NCI-H1694 (cell line): ENCODE results near the gene IRF9.

ENCODE experiments used
- DNase-seq: peaks from one replicate; lab custom pipeline; 2025; lab: John Stamatoyannopoulos, UW

IRF9 gene

DNA sequence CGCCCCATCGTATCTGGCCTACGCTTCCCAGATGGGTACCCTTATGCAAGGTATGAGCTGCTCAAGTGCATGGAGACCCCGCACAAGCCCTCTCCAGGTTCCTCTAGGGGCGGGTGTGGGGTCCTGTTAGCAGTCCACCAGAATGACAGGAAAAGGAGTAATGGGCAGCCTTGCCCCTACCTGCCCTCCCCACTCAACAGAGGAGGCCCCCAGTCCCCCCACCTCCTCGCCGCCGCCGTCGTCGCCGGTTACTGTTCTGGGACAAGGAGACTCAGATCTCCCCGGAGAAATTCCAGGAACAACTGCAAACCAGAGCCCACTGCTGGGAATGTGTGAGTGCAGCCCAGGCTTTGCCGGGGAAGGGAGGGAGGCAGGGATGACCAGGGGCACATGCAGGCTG lies 16.8 kb downstream of the IRF9 start:
- no peak for DNase-seq

DNA sequence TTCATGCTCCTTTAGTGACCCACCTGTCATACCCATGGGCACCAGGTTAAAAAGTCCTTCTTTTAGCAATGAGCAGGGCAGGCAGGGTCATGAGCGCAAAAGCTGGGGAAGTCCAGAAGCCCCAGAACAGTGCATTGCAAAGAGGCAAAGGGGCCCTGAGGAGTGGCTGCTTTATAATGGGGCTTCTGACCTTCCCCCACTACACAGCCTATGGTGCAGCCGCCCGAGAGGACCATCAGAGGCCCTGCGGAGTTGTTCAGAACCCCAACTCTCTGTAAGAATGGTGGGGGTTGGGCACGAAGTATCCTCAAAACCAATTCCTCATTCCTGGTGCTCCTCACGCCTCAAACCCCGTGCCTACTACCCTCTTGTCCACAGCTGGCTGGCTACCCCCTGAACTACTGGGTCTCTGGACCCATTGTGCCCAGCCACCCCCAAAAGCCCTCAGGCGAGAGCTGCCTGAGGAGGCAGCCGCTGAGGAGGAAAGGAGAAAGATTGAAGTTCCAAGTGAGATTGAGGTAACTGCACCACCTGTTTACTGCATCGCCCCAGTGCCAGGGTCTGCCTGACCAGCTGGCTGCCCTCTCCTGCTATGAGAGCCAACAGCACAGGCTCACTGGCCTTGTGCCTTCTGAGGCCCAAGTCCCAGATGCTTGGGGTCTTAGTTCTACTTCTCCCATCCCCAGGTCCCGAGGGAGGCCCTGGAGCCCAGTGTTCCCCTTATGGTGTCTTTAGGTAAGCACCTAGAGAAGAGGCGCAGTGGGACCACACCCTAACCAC lies 17.5 kb downstream of the IRF9 start:
- DNase-seq, result no peak

DNA sequence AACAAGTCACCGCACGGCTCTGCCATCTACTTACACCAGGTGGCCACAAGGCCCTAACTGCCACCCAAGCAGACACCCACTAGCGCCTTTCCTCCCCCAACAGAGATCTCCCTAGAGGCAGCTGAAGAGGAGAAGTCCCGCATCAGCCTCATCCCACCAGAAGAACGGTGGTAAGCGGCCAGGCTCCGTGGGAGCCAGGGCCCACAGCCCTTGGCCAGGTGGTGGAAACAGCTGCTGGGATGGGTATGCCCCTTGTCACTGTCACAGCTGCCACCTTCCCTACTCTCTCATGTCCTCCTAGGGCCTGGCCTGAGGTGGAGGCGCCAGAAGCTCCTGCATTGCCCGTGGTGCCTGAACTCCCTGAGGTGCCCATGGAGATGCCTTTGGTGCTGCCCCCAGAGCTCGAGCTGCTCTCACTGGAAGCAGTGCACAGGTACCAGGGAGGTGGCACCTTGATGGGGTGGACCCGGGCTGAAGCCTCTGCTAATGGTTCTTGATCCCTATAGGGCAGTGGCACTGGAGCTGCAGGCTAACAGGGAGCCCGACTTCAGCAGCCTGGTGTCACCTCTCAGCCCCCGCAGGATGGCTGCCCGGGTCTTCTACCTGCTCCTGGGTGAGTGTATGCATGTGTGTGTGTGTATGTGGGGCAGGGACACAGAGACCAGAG lies 18.4 kb downstream of the IRF9 start:
- DNase-seq, result no peak

DNA sequence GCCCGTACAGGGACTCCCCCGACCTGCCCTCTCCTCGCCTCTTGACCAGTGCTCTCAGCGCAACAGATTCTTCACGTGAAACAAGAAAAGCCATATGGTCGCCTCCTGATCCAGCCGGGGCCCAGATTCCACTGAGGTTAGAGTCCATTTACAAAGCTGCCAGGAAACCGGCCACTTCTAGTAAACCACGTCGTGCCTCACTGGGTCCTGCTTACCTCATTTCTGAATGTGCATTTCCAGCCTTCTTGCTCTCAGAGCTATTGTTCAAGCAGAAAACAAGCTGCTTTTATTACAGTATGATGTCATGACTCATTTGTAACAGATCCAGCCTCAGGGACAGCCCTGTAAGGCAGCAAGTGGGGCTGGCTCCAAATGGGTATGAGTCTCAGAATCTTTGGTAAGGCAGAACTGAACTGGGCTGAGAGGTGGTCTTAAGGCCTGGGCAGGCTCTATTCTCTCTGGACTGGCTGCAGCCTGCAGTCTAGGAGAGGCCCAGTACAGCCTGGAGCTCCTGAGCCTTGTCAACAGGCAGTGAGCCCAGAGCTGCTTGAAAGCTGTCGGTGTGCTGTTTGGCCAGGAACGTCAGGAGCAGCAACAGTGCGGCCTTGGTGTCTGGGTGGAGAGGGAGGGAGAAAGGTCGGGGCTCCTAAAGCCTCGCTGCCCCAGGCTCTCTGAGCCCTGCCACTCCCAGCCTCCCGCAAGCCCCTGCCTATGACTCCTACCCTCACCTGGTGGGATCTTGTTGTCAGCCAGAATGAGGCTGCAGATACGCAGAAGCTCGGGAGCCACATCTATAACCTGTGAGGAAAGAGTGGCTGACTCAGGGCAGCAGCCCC lies 19.1 kb downstream of the IRF9 start:
- no peak for DNase-seq

DNA sequence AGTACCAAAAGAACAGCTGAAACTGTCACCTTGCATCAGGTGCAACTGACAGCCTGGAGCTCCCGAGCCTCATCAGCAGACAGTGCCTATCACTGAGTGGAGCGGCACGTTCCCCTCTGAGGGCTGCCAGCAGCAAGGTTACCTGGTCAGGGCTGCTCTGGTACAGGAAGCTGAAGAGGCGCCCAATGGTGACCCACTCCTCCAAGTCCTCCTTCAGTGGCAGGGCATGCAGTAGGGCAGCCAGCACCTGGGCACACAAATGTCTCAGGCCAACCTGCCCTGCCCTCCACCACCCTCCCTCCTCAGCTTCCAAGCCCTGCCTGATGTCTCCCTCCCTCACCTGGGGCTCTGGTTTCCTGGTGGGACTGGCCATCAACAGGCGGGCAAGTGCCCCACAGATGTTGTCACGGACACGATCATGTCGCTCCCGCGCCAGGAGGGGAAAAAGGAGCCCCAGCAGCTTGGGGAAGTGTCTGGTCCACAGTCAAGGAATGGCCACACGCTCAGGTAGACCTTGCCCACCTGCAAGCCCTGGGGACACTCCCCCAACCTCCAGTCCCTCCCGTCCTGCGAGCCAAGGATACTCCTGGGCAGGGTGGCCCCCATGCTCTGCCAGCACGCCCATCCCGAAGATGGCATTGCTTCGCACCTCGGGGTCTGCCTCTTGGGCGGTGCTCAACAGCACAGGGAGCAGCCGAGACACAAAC lies 20.5 kb downstream of the IRF9 start:
- no peak for DNase-seq

DNA sequence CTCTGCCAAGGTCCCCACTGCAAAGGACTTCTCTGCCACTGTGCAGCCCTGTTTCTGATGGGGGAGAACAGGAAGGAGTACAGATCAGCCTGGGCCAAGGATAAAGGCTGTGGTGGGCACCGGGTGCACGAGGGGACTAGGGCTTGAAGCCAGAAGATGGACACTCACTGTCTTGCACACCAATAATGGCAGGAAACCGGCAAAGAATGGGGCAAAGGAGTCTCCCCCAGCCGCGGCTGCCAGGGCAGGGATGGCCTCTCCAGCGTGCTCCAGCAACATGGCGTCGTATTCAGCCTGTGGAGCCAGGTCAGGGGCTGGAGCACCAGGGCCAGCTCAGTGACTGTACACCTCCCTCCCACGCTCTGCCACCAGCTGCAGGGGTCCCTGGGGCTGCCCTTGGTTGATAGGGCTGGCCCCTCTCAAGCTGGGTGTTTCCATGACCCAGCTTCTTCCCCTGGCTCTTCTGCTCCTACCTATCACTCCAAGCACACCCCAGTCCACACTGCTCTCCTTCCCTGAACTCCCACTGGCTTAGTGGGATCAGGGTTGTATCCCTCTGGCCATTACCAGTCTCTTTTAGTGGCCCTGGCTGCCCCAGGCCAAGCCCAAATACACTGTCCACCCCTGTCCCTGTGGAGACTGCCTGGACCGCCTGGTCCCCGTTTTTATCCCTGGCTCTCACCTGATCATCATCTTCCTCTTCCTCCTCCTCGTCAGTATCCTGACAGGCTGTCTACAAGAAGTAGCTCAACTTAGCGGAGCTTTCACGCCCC lies 21.2 kb downstream of the IRF9 start:
- DNase-seq, result no peak

DNA sequence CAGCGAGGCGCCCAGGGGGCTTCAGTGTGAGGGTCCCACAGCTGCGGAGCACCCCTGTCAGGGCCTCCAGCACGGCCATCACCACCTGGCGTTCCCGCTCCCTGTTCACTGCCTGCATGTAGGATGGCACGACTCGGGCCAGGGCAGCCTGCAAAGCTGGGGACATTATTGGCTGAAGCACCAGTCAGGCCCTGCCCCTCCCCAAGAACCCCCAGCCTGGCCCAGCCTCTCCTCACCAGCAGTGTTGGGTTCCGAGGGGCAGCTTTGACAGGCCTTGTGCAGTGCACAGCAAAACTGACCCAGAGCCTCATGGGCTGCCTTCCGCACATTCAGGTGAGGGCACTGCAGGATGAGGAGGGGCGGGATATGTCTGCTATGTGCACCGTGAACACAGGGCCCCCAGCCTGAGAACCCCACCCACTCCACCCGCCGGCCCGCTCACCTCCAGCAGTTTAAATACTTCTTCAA lies 22.0 kb downstream of the IRF9 start:
- no peak for DNase-seq

DNA sequence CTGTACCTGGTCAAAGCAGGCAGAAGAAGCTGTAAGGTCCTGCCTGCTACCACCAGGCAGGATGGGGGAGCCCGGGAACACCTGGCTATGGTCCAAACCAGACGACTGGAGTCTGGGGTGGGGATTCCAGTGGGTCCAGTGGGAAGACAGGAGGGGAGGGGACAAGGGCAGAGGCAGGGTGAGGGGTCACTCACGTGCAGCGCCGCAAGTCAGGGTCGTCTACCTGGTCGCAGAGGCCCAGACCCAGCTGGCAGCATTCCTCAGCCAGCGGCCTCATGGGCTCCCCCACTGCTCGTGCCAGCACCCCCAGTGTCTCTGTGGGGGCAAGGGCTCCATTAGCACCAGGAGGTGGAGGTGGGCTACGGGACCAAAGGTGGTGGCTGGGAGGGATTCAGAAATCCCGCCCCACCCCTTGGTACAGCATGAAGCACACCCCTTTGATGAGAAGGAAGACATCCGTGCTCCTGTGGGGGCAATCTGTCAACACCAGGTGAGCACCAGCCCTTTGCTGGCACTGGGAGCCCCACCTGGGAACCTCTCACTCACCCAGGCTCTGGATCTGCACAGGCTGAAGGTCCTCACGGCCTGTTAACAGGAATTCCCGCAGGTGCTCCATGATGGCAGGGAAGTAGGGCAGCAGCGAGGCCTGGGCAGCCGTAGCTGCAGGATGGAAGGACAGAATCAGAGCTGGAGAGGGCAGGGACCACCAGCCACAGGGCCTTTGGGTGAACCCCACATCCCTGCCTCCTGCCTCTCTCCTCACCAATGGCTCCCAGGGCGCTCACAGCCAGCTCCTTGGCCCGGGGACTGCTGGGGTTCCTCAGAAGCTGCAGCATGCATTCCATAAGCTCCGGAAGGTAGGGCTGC lies 23.3 kb downstream of the IRF9 start:
- DNase-seq, result no peak

DNA sequence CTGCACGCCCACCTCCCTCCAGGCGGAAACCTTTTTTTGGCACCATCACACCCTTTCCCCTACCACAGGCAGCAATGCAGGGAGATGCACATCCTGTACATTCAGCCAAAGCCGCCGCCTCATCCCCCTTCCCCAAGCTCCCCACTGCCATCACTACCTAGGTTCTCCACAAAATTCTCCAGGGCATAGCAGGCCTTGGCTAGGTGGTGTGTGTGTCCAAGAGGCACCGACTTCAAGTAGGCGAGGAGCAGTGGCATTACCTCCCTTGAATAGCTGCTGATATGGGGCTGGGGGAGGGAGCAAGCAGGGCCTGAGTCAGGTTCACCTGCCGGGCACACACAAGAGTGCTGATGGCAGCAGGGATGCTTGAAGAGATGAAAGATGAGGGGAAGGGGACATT lies 24.0 kb downstream of the IRF9 start:
- no peak for DNase-seq

DNA sequence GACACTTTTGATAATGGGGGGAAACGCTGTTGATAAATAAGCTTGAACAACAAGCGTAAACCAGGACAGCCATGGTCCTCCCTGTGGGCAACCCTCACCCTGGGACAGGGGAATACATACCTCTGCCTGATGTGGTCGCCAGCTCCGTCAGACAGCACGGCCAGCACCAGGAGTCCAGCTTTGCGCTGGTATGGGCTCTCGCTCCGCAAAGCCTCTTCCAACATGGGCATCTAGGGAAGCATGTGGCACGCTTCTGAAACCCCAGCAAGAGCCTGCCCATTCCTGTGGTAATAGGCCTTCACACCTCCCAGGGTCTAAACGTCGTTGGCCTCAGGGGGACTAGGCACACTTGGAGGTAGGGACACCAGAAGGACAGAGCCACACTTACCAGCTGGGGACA lies 24.7 kb downstream of the IRF9 start:
- no peak for DNase-seq

DNA sequence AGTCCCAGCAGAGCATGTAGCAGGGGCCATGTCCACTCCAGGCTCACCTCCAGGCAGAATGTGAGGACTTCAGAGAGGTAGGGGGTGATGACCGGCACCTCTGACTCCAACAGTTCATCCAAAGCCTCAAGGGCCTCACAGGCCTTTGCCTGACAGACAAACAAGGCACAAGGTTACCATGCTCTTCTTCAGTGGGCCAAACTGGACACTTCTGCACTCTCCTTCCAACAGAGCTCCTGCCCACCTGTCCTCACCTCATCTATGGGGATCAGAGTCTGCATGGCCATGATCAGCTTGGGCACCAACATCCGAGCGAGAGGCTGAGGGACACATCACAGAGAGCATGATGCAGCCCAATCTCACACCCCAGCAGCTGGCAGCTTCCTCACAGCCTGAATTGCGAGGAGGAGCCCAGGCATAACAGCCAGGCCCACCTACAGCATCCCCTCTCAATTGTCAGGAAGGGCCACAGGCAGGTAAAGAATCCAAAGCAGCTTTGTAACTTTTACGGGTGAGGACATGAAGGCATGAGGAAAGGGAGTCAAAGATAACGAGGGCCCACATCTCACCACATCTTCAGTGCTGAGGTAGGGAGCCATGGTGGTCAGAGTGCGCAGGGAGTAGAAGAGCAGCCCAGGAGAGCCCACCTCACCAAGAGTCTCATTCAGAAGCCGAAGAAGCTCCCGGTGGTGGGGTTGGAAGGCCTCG lies 25.9 kb downstream of the IRF9 start:
- no peak for DNase-seq

DNA sequence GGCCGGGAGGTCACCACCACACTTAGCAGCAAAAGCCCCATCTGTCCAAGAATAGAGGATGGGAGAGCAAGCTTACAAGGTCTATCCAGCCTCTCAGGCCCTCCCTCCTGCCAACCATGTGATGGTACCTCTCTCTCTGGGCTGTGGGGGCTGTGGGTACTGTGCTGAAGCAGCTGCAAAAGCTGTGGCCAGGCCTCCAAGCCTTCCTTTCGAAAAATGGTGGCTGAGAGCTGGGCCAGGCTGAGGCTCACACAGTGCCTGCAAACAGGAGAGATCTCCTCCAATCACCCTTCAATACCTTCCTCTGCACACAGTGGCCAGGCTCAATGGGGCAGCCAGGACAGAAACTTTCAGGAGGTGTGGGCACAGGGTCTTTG lies 26.5 kb downstream of the IRF9 start:
- DNase-seq, result no peak

DNA sequence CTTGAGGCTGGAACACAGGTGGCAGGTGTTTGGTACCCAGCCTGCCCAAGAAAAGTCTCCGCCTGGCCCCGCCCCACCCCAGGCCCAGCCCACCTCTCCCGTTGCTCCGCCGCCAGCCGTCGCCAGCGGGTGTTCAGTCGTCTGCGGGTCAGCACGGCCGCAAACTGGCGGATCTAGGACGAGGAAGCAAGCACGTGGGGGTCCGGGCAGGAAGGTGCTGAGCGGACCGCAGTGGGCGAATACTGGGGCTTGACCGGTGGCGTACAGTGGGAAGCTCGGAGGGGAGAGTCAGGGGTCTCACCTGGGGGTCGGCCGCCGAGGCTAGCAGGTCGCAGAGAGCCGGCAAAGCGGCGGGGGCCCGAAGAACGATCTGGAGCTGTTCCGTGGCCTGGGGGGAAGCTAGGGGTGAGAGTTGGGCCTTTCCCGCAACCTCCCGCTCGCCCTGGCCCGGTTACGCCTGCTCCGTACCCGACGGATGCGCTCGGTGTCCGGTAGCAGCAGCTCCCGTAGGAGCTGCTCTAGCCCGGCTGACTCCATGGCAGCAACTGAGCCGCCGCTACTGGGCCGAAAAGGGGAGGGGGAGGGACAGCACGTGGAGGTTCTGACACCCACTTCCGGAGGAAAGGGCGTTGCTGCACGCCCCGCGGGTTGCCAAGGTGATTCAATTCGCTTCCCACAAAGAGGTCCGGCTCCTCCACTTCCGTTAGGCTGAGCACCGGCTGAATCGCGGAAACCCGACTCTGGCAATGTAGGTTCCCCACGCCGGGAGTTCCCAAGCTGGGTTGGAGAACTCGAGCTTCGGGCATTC lies 27.4 kb downstream of the IRF9 start, which contains the start of gene IPO4:
Gene IPO4, minus strand, starts transcription at position 566 of the 808 bp plus-strand sequence. Its CDS starts 29 bp downstream, at position 537.
- peak; percentile 97 for DNase-seq

DNA sequence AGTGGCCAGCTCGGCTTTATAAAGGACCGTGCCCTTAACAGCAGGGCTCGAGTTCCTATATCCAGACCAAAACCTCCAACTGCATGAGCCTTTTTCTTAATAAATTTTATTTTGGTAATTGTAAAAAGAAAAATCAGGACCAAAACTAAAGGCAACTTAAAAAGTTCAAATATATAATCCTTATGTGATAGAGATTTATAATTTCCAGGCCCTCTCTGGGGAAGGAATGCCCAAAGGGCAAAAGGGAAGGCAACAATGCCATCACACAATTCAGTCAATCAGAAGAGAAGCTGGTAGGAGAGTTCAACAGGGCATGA lies 28.0 kb downstream of the IRF9 start:
- no peak for DNase-seq

DNA sequence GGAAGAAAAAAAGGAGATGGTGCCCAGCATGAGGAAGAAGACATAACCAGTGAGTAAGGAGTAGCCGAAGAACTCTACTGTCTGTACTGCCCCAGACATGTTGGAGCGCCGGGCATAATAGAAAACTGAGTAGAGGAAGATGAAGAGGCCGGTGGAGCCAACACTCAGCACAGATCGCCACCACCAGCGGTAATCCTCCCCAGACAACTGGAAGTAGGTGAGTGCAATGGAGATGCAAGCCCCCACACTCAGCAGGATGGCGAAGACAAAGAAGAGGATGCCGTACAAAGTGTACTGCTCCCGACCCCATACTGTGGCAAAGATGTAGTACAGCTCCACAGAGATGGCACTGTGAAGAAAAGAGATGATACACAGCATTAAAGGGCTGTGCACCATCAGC lies 28.4 kb downstream of the IRF9 start:
- no peak for DNase-seq

DNA sequence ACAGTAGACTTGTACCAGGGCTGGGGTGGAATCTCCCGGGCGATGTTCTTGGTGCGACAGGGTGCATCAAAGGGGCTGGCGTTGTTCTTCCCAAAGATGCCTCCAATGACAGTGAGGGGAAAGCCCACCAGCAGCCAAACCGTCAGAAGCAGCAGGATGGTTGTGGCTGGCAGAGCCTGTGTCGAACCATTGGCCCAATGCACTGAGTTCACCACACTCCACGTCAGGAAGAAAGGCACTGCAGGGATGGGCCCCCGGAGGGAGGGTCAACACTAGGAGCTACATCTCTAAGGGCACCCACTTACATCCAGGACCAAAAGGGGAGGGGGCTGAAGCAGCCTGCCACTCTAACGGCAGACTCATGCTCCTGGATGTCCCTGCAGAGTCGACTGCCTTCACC lies 29.4 kb downstream of the IRF9 start:
- DNase-seq, result no peak

DNA sequence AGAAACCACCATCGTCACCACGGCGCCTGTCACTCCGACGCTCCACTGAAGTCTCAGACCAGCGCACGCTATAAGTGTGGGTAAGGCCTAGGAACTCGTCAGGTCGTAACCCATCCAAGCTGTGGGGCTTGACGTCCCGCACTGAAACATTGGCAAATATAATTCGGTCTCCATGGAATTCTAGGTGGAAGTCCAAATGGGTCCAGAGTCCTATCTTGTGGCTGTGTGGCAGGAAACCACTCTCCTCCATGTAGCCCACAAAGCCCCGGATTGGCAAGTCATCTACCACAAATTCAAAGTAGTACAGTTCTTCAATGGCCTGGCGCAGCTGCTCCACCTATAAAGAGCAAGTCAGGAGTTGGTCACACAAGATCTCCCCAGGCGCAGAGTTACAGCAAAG lies 31.9 kb downstream of the IRF9 start:
- no peak for DNase-seq

DNA sequence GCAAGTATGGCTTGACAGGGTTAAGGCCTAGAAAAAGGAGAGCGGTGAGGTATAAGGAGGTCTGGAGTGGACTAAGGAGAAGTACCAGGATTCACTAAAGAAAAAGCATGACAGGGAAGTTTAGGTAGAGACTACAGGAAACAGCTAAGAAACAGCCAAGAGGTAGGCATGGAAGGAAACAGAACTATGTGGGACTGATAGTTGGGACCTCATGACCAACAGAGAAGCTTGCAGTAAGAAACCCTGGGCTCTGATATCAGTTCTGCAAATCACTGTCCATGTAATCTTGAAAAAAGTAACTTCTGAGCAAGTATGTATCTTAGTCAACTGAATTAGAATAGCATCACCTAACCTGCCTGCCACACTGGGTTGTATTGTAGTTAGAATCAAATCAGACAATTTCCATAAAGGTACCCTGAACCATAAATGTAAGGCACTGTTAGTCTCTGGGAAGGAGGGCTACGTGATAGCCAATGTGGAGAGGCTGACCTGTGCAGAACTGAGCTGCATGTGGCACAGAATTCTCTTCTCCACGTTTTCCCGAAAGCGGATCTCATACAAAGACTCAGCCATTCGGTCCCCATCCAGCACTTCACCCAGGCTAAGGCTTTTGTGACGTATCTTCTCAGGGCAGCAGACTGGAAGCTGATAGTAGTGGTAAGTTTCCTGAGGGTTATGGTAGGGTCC lies 33.3 kb downstream of the IRF9 start:
- no peak for DNase-seq

DNA sequence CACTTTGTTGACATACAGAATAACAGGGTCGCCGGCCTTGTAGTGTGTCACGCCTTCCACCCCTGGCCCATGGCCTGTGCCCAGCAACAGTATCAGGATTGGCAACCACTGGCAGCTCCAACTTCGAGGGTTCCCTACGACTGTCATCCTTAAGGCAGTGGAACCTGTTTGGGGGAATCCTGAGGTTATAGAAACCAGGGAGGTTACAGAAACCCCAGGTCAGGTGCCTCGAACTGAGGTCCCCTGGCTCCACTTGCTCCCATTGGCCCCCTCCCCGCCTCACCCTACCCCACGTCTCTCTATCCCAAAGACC lies 33.8 kb downstream of the IRF9 start:
- DNase-seq, result no peak
